Right atrium auricular region (tissue), 2 donors: ENCODE data around the gene GABRB3. TPM values are rescaled to one million over a fixed set of nuclear protein-coding genes. Genes with fewer than 3 reads are reported as not detected.

Experiments used
- DNase-seq: peaks from one replicate; pipeline ENCODE4 v3.0.0-alpha.2; 2019; ENCODE audit warnings: low spot score
- H3K27ac ChIP-seq, 2 donors: fragments of 200-600 bp; sonication (generic); 1 replicate in 1 of 2; 2 replicates in 1 of 2; pipeline ENCODE4 v1.5.1; 2016 to 2019
- H3K27me3 ChIP-seq, 2 donors: fragments of 200-600 bp; sonication (generic); one replicate each; pipeline versions ENCODE4 v1.5.1 to v1.6.0; 2017 to 2019
- H3K36me3 ChIP-seq: fragments of 200-600 bp; sonication (generic); one replicate; pipeline ENCODE4 v1.5.1; 2016
- H3K4me1 ChIP-seq, 2 donors: fragments of 200-600 bp; sonication (generic); one replicate each; pipeline versions ENCODE4 v1.5.1 to v1.6.0; 2017 to 2019
- H3K4me3 ChIP-seq, 2 donors: fragments of 200-600 bp; sonication (generic); 1 replicate in 1 of 2; 2 replicates in 1 of 2; pipeline ENCODE4 v1.5.1; 2017 to 2019; ENCODE audit warnings: mild to moderate bottlenecking in 1 of 2, moderate library complexity in 1 of 2
- H3K9me3 ChIP-seq, 2 donors: fragments of 200-600 bp; sonication (generic); one replicate each; pipeline ENCODE4 v1.5.1; 2019
- total RNA-seq, 2 donors: library from RNA; depleted of rRNA; stranded (reverse); fragments of >200 nt; gene quantifications; one replicate each; pipeline ENCODE4 v1.1.0, GENCODE V29; 2016
- TF ChIP-seq, protein P1 (sequence below), 2 donors: fragments of 200-600 bp; sonication (generic); IDR thresholded peaks; one replicate each; pipeline ENCODE4 v1.5.1; 2019; ENCODE audit warnings: antibody characterized with exemption in 2 of 2

The GABRB3 gene
- total RNA-seq, 2 donors from 2014 or later: 12.9 to 20.9 TPM

DNA sequence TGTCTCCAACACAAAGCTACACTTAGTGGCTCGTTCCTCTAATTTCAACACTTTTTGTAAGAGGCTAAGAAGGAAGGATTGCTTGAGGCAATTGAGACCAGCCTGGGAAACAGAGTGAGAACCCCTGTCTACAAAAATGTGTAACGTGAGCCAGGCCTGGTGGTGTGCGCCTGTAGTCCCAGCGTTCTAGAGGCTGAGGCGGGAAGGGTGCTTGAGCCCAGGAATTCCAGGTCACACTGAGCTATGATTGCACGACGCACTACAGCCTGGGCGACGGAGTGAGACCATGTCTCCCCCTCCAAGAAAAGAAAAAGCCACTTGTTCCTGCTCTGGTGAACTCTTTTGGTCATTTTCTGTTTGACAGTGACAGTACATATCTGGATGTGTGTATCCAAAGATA lies 127.9 kb downstream of the GABRB3 start:
- Histone ChIP-seq H3K4me3 (no peak overlapping the region), H3K36me3 (no peaks in the 10 kb centered on the region), H3K27me3 (no peaks in the 10 kb centered on the region), H3K4me1 (no peaks in the 10 kb centered on the region), H3K9me3 (no peaks in the 10 kb centered on the region), H3K27ac (no peak overlapping the region)
- DNase-seq: no peak
- TF ChIP-seq, protein P1, sequence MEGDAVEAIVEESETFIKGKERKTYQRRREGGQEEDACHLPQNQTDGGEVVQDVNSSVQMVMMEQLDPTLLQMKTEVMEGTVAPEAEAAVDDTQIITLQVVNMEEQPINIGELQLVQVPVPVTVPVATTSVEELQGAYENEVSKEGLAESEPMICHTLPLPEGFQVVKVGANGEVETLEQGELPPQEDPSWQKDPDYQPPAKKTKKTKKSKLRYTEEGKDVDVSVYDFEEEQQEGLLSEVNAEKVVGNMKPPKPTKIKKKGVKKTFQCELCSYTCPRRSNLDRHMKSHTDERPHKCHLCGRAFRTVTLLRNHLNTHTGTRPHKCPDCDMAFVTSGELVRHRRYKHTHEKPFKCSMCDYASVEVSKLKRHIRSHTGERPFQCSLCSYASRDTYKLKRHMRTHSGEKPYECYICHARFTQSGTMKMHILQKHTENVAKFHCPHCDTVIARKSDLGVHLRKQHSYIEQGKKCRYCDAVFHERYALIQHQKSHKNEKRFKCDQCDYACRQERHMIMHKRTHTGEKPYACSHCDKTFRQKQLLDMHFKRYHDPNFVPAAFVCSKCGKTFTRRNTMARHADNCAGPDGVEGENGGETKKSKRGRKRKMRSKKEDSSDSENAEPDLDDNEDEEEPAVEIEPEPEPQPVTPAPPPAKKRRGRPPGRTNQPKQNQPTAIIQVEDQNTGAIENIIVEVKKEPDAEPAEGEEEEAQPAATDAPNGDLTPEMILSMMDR (IDR thresholded peaks at IDR 0.05): no peak

DNA sequence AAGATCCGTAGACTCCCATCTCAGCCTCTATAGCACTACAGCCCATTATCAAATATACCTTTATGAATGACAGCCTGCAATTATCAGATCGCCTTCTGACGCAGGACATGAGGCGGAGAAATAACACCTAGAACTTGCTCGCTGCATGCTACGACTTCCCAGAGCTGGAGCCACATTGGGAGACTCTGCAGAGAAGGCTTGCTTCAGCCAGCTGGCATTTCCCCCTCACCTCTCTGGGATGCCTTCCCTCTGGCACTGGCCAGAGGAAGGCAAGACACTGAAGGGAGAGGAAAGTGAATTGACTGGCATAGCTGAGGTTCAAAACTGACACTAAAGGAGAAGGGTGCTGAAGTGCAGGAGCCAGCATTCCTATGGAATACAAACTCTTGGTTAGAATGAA lies 131.7 kb downstream of the GABRB3 start:
- DNase-seq: no peak
- TF ChIP-seq, protein P1 (IDR thresholded peaks at IDR 0.05): no peak
- Histone ChIP-seq H3K9me3 (no peaks in the 10 kb centered on the region), H3K27ac (no peak overlapping the region), H3K36me3 (no peaks in the 10 kb centered on the region), H3K4me1 (no peaks in the 10 kb centered on the region), H3K27me3 (no peaks in the 10 kb centered on the region), H3K4me3 (no peak overlapping the region)

DNA sequence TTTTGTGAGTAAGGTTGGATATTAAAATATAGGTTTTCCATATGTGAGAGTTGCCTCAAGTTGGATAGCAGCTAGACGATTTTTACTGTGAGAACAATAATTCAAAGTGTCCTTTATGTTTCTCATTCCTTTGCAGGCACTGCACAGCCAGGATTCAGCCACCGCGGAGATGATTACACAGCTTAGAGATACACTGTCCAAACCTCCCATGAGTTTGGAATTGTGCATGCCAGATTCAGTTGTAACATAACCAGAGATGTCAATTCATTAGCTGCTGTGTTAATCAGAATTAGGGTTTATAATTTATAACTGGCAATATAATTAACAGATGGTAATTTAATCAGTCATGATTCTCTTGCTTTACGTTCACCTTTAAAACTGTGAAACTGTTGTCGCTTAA lies 132.3 kb downstream of the GABRB3 start:
- no peaks in the 10 kb centered on the region for H3K27me3 ChIP-seq
- H3K9me3 ChIP-seq: no peaks in the 10 kb centered on the region
- H3K27ac ChIP-seq: no peak overlapping the region
- DNase-seq: no peak
- H3K4me1 ChIP-seq: no peaks in the 10 kb centered on the region
- H3K4me3 ChIP-seq: no peak overlapping the region
- H3K36me3 ChIP-seq: no peaks in the 10 kb centered on the region
- TF ChIP-seq, protein P1 (IDR thresholded peaks at IDR 0.05): no peak

DNA sequence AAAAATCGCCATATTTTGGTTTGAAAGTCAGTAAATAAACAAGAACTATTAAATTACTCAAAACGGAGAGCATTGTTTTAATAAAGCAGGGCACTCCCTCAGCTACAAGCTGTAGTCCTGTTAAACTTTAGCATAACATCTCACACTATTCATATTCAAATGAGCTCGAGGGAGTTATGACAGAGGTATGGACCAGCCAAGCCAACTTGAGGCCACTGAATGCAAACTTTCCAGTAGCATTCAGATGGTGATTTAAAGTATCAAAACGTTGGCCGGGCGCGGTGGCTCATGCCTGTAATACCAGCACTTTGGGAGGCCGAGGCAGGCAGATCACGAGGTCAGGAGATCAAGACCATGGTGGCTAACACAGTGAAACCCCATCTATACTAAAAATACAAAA lies 132.9 kb downstream of the GABRB3 start:
- Histone ChIP-seq H3K4me1 (no peaks in the 10 kb centered on the region), H3K36me3 (no peaks in the 10 kb centered on the region), H3K4me3 (no peak overlapping the region), H3K9me3 (no peaks in the 10 kb centered on the region), H3K27ac (no peak overlapping the region), H3K27me3 (no peaks in the 10 kb centered on the region)
- TF ChIP-seq, protein P1 (IDR thresholded peaks at IDR 0.05): no peak
- no peak for DNase-seq

DNA sequence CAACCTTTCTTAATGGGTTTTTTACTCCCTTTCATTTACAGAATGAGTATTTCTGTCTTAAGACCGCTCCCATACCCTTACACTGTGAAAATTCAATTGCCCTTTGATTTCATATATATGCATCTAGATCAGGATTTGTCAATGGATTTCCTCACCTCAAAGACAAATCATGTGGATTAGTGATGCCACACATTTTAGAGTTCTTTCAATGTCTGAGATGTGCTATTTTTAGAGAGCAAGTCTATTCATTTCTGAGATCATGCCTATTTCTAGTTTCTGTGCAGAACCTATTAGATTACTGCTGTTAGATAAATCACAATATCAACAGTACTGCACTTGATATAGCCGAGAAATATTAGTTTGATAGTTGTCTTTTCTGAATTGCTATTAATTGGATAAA lies 137.3 kb downstream of the GABRB3 start:
- Histone ChIP-seq H3K4me3 (no peak overlapping the region), H3K27me3 (no peaks in the 10 kb centered on the region), H3K4me1 (no peaks in the 10 kb centered on the region), H3K27ac (no peak overlapping the region), H3K36me3 (no peaks in the 10 kb centered on the region), H3K9me3 (no peaks in the 10 kb centered on the region)
- TF ChIP-seq, protein P1 (IDR thresholded peaks at IDR 0.05): no peak
- no peak for DNase-seq

DNA sequence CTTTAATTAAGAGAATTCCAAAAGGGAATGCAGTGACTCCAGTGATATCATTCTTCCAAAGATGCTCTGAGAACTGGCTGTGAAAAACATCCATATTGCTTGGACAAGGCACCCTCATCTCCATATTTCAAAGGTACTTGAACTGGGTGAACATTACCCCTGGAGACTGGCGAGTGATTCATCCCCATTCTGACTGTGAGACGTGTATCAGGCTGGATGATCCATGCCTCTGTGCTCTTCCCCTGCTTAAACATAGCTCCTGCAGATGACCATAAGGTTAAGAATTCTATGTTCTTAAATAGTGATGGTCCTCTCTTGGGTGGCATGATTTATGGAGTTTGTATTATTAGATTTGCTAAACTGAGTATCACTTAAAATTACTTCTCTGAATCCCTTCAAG lies 137.8 kb downstream of the GABRB3 start:
- Histone ChIP-seq H3K4me1 (no peaks in the 10 kb centered on the region), H3K4me3 (no peak overlapping the region), H3K9me3 (no peaks in the 10 kb centered on the region), H3K36me3 (no peaks in the 10 kb centered on the region), H3K27ac (no peak overlapping the region), H3K27me3 (no peaks in the 10 kb centered on the region)
- no peak for DNase-seq
- TF ChIP-seq, protein P1 (IDR thresholded peaks at IDR 0.05): no peak
